OCI-LY7 (cell line): ENCODE results near the gene MAPK6. TPM values are rescaled to one million over a fixed set of nuclear protein-coding genes. Genes with fewer than 3 reads are reported as not detected.
A peak's percentile ranks its signal among the peaks of the same experiment; 100 is the strongest.

Source experiments
- BruUV-seq: library from RNA; stranded (reverse); fragments of 400-500 nt; replicated peaks from 2 replicates; lab custom pipeline; 2021; lab: Mats Ljungman, UMichigan
- CTCF ChIA-PET: fragments of 300-600 bp; sonication (Branson Sonifier 250); formaldehyde crosslinking; loops from one replicate; lab custom pipeline; 2022; ENCODE audit warnings: antibody characterized with exemption; ENCODE audit not compliant: unreplicated experiment; lab: Charles Lee
- POLR2A ChIA-PET: fragments of 300-600 bp; sonication (Branson Sonifier 250); formaldehyde crosslinking; loops from one replicate; lab custom pipeline; 2022; ENCODE audit warnings: antibody characterized with exemption; lab: Charles Lee
- DNase-seq: peaks from one replicate; pipeline ENCODE4 v3.0.0-alpha.2; 2015; ENCODE audit warnings: low spot score
- H2AFZ ChIP-seq: fragments of 200-600 bp; sonication (generic), shearing (Covaris generic); 2 replicates; pipeline ENCODE4 v1.6.1; 2014; ENCODE audit warnings: mild to moderate bottlenecking, antibody characterized with exemption, low read length, moderate library complexity
- H3K27ac ChIP-seq: fragments of 200-600 bp; sonication (generic); 2 replicates; pipeline ENCODE4 v1.5.1; 2014; ENCODE audit warnings: mixed run types, low read depth, mild to moderate bottlenecking, moderate library complexity, low read length, inconsistent platforms; ENCODE audit not compliant: poor library complexity, severe bottlenecking
- H3K36me3 ChIP-seq: fragments of 200-600 bp; sonication (generic); 2 replicates; pipeline ENCODE4 v1.6.1; 2014; ENCODE audit warnings: mild to moderate bottlenecking, antibody characterized with exemption, low read length, moderate library complexity, mixed read lengths; ENCODE audit not compliant: insufficient read depth
- H3K4me1 ChIP-seq: fragments of 200-600 bp; sonication (generic); 2 replicates; pipeline ENCODE4 v1.5.1; 2014; ENCODE audit warnings: mild to moderate bottlenecking, low read length; ENCODE audit not compliant: insufficient read depth, poor library complexity, severe bottlenecking
- H3K4me2 ChIP-seq: fragments of 200-600 bp; sonication (generic); 2 replicates; pipeline ENCODE4 v1.6.1; 2014; ENCODE audit warnings: mild to moderate bottlenecking, low read length
- H3K4me3 ChIP-seq: fragments of 200-600 bp; sonication (generic); 2 replicates; pipeline ENCODE4 v1.5.1; 2014; ENCODE audit warnings: mild to moderate bottlenecking, low read depth, low read length; ENCODE audit not compliant: poor library complexity, severe bottlenecking
- H3K79me2 ChIP-seq: fragments of 200-600 bp; sonication (generic); 2 replicates; pipeline ENCODE4 v1.6.1; 2016; ENCODE audit warnings: low read depth, mild to moderate bottlenecking, low read length, moderate library complexity, mixed read lengths; ENCODE audit not compliant: insufficient read depth
- H3K9me2 ChIP-seq: fragments of 200-600 bp; sonication (generic); 2 replicates; pipeline ENCODE4 v1.6.1; 2016; ENCODE audit warnings: mild to moderate bottlenecking, low read length, mixed read lengths; ENCODE audit not compliant: insufficient read depth
- H3K9me3 ChIP-seq: fragments of 200-600 bp; sonication (generic); 2 replicates; pipeline ENCODE4 v1.6.1; 2014; ENCODE audit warnings: mild to moderate bottlenecking, mixed run types, low read length, mixed read lengths
- H4K20me1 ChIP-seq: fragments of 200-600 bp; sonication (generic); 2 replicates; pipeline ENCODE4 v1.6.1; 2014; ENCODE audit warnings: mild to moderate bottlenecking, antibody characterized with exemption, low read length, moderate library complexity, mixed read lengths; ENCODE audit not compliant: insufficient read depth
- CTCF ChIP-seq: fragments of 200-600 bp; sonication (generic); conservative IDR thresholded peaks from 2 replicates; pipeline ENCODE4 v1.5.1; 2014; ENCODE audit warnings: mild to moderate bottlenecking, antibody characterized with exemption, low read length, moderate library complexity, mixed read lengths
- EZH2phosphoT487 ChIP-seq: fragments of 200-600 bp; sonication (generic); IDR thresholded peaks from 2 replicates; pipeline ENCODE4 v1.6.1; 2018; ENCODE audit warnings: low read depth, borderline replicate concordance, mild to moderate bottlenecking, mixed run types, antibody characterized with exemption, low read length, moderate library complexity, mixed read lengths
- intact Hi-C: fragments of 100-400 bp; cut with micrococcal nuclease; formaldehyde crosslinking; loops from one replicate; pipeline ENCODE4 v1.10.0; 2022; ENCODE audit not compliant: unreplicated experiment
- total RNA-seq, 2 experiments: library from RNA; depleted of rRNA in 1 of 2; stranded (reverse); fragments of >200 nt in 1 of 2; shearing (Covaris generic) in 1 of 2; gene quantifications; 2 replicates each; pipeline ENCODE4 v1.2.3, GENCODE V29; 2014 to 2022

Gene MAPK6
- total RNA-seq, 2 experiments from 2014 or later: 19.8 to 49.7 TPM

- Histone ChIP-seq H3K79me2 (no peaks in the 10 kb centered on the region), H3K27ac (no peak overlapping the region), H3K36me3 (peaks cover 97% of the 10 kb centered on the region), H2AFZ (no peak overlapping the region), H3K9me3 (0 out of 2 replicates have a peak, but pooled peaks cover 3% of the 10 kb centered on the region), H3K4me3 (no peak overlapping the region), H4K20me1 (no peaks in the 10 kb centered on the region), H3K4me1 (no peaks in the 10 kb centered on the region), H3K9me2 (no peaks in the 10 kb centered on the region), H3K4me2 (no peak overlapping the region)
- no peak for DNase-seq
- CTCF ChIA-PET: no interaction called here
- BruUV-seq: no TSS peak
- no peak for TF ChIP-seq EZH2phosphoT487
- no peak for TF ChIP-seq CTCF
- POLR2A ChIA-PET: no interaction called here
- intact Hi-C loops: no loop called here
These were observed 37.0 kb downstream of the MAPK6 start for GRCh38 chr15:52056001-52056400.

GRCh38 chr15:52056496-52056895 lies 37.5 kb downstream of the MAPK6 start:
- CTCF ChIA-PET: no interaction called here
- intact Hi-C loops: no loop called here
- no peak for DNase-seq
- H3K4me2 ChIP-seq: no peak overlapping the region
- no peaks in the 10 kb centered on the region for H4K20me1 ChIP-seq
- BruUV-seq: no TSS peak
- H3K4me3 ChIP-seq: no peak overlapping the region
- peaks cover 97% of the 10 kb centered on the region for H3K36me3 ChIP-seq
- no peaks in the 10 kb centered on the region for H3K4me1 ChIP-seq
- H3K79me2 ChIP-seq: no peaks in the 10 kb centered on the region
- H3K27ac ChIP-seq: no peak overlapping the region
- no peaks in the 10 kb centered on the region for H3K9me2 ChIP-seq
- H3K9me3 ChIP-seq: 0 out of 2 replicates have a peak, but pooled peaks cover 3% of the 10 kb centered on the region
- POLR2A ChIA-PET: no interaction called here
- TF ChIP-seq EZH2phosphoT487 (no peak), CTCF (no peak)
- no peak overlapping the region for H2AFZ ChIP-seq

- CTCF ChIA-PET: no interaction called here
- no peak for TF ChIP-seq EZH2phosphoT487
- no peak for TF ChIP-seq CTCF
- BruUV-seq: TSS peak; percentile 32
These were observed 39.0 kb downstream of the MAPK6 start for GRCh38 chr15:52057996-52058395.

More at GRCh38 chr15:52057996-52058395, 39.0 kb downstream of the MAPK6 start:
- H3K4me2 ChIP-seq: no peak overlapping the region
- no peaks in the 10 kb centered on the region for H3K4me1 ChIP-seq
- no peak overlapping the region for H3K27ac ChIP-seq
- intact Hi-C loops: no loop called here
- peaks cover 97% of the 10 kb centered on the region for H3K36me3 ChIP-seq
- POLR2A ChIA-PET: interaction anchor here (1.1 kb wide), 2 partner anchors 11 to 40 kb away, joined by 3 to 4 read pairs; no protein-coding TSS in a partner anchor
- no peak overlapping the region for H3K4me3 ChIP-seq
- no peaks in the 10 kb centered on the region for H4K20me1 ChIP-seq
- no peak overlapping the region for H2AFZ ChIP-seq
- H3K79me2 ChIP-seq: no peaks in the 10 kb centered on the region
- H3K9me2 ChIP-seq: no peaks in the 10 kb centered on the region
- no peaks in the 10 kb centered on the region for H3K9me3 ChIP-seq
- no peak for DNase-seq
